OCI-LY1 (cell line): ENCODE data around the gene IRX3.

Experiments used
- H2AFZ ChIP-seq: fragments of 200-600 bp; sonication (generic), shearing (Covaris generic); 2 replicates; pipeline ENCODE4 v1.6.0; 2014; ENCODE audit warnings: antibody characterized with exemption, mild to moderate bottlenecking, low read length
- H3F3A ChIP-seq: fragments of 200-600 bp; sonication (generic), shearing (Covaris generic); 2 replicates; pipeline ENCODE4 v1.6.0; 2014; ENCODE audit warnings: mild to moderate bottlenecking, antibody characterized with exemption, low read length, moderate library complexity; ENCODE audit not compliant: insufficient read depth
- H3K27ac ChIP-seq: fragments of 200-600 bp; sonication (generic); 2 replicates; pipeline ENCODE4 v1.5.1; 2014; ENCODE audit warnings: low read length, mixed run types, mild to moderate bottlenecking, low read depth; ENCODE audit not compliant: poor library complexity, severe bottlenecking
- H3K27me3 ChIP-seq: fragments of 200-600 bp; sonication (generic); 2 replicates; pipeline ENCODE4 v1.6.0; 2014; ENCODE audit warnings: antibody characterized with exemption, mild to moderate bottlenecking, low read length, moderate library complexity; ENCODE audit not compliant: insufficient read depth
- H3K36me3 ChIP-seq: fragments of 200-600 bp; sonication (generic); 2 replicates; pipeline ENCODE4 v1.6.1; 2014; ENCODE audit warnings: mild to moderate bottlenecking, antibody characterized with exemption, low read length, moderate library complexity, mixed read lengths; ENCODE audit not compliant: insufficient read depth
- H3K4me1 ChIP-seq: fragments of 200-600 bp; sonication (generic); 2 replicates; pipeline ENCODE4 v1.5.1; 2014; ENCODE audit warnings: mild to moderate bottlenecking, low read length, moderate library complexity; ENCODE audit not compliant: insufficient read depth, severe bottlenecking
- H3K4me2 ChIP-seq: fragments of 200-600 bp; sonication (generic), shearing (Covaris generic); 2 replicates; pipeline ENCODE4 v1.6.1; 2014; ENCODE audit warnings: low read length
- H3K4me3 ChIP-seq: fragments of 200-600 bp; sonication (generic); 2 replicates; pipeline ENCODE4 v1.5.1; 2014; ENCODE audit warnings: low read length, low read depth, mild to moderate bottlenecking, mixed read lengths; ENCODE audit not compliant: poor library complexity, severe bottlenecking
- H3K79me2 ChIP-seq: fragments of 200-600 bp; shearing (Covaris generic); 2 replicates; pipeline ENCODE4 v1.6.1; 2016; ENCODE audit warnings: mixed run types, low read length, mixed read lengths; ENCODE audit not compliant: insufficient read depth
- H3K9ac ChIP-seq: fragments of 200-600 bp; sonication (generic), shearing (Covaris generic); 2 replicates; pipeline ENCODE4 v1.6.1; 2014; ENCODE audit warnings: mild to moderate bottlenecking, low read length, mixed read lengths
- H3K9me2 ChIP-seq: fragments of 200-600 bp; sonication (generic), shearing (Covaris generic); 2 replicates; pipeline ENCODE4 v1.6.1; 2014; ENCODE audit warnings: low read depth, mild to moderate bottlenecking, low read length, mixed read lengths
- H3K9me3 ChIP-seq: fragments of 200-600 bp; shearing (Covaris generic); 2 replicates; pipeline ENCODE4 v1.6.1; 2014; ENCODE audit warnings: low read length, mixed read lengths
- H4K20me1 ChIP-seq: fragments of 200-600 bp; sonication (generic), shearing (Covaris generic); 2 replicates; pipeline ENCODE4 v1.6.0; 2016; ENCODE audit warnings: mild to moderate bottlenecking, low read length; ENCODE audit not compliant: insufficient read depth
- CTCF ChIP-seq: fragments of 200-600 bp; sonication (generic), shearing (Covaris generic); IDR thresholded peaks from 2 replicates; pipeline ENCODE4 v1.5.1; 2017; ENCODE audit warnings: mild to moderate bottlenecking, antibody characterized with exemption, low read length, moderate library complexity, mixed read lengths
- EZH2 ChIP-seq: fragments of 200-600 bp; sonication (generic), shearing (Covaris generic); IDR thresholded peaks from 2 replicates; pipeline ENCODE4 v1.8.0; 2017; ENCODE audit warnings: borderline replicate concordance, mixed run types, mild to moderate bottlenecking, antibody characterized with exemption, low read length, moderate library complexity, mixed read lengths

IRX3 gene

GRCh38 chr16:54269461-54269860 is 17.1 kb downstream of the IRX3 start:
- H3K36me3 ChIP-seq = no peaks in the 10 kb centered on the region
- H3K27me3 ChIP-seq = no peaks in the 10 kb centered on the region
- H4K20me1 ChIP-seq = no peaks in the 10 kb centered on the region
- no peaks in the 10 kb centered on the region for H3K9me2 ChIP-seq
- H3K4me3 ChIP-seq = no peak overlapping the region
- H3K4me2 ChIP-seq = no peak overlapping the region
- H3K27ac ChIP-seq = no peak overlapping the region
- no peak overlapping the region for H3K9ac ChIP-seq
- H2AFZ ChIP-seq = no peak overlapping the region
- H3K9me3 ChIP-seq = no peaks in the 10 kb centered on the region
- TF ChIP-seq EZH2 (no peak), CTCF (no peak)
- no peaks in the 10 kb centered on the region for H3K4me1 ChIP-seq
- no peaks in the 10 kb centered on the region for H3K79me2 ChIP-seq
- H3F3A ChIP-seq = no peaks in the 10 kb centered on the region

- H3K4me1 ChIP-seq = no peaks in the 10 kb centered on the region
- TF ChIP-seq EZH2 (no peak), CTCF (no peak)
- H3K79me2 ChIP-seq = no peaks in the 10 kb centered on the region
- no peak overlapping the region for H3K9ac ChIP-seq
- no peaks in the 10 kb centered on the region for H4K20me1 ChIP-seq
- no peak overlapping the region for H2AFZ ChIP-seq
- no peaks in the 10 kb centered on the region for H3K36me3 ChIP-seq
- H3K9me2 ChIP-seq = no peaks in the 10 kb centered on the region
- H3K27me3 ChIP-seq = no peaks in the 10 kb centered on the region
- no peak overlapping the region for H3K4me3 ChIP-seq
- no peak overlapping the region for H3K4me2 ChIP-seq
- H3K9me3 ChIP-seq = no peaks in the 10 kb centered on the region
- no peaks in the 10 kb centered on the region for H3F3A ChIP-seq
- no peak overlapping the region for H3K27ac ChIP-seq
Measured at GRCh38 chr16:54268766-54269165, 17.8 kb downstream of the IRX3 start.

- Histone ChIP-seq H3K27ac (no peak overlapping the region), H3K9me2 (no peaks in the 10 kb centered on the region), H3K9ac (no peak overlapping the region), H3F3A (no peaks in the 10 kb centered on the region), H3K79me2 (no peaks in the 10 kb centered on the region), H3K36me3 (no peaks in the 10 kb centered on the region), H3K4me3 (no peak overlapping the region), H3K9me3 (no peaks in the 10 kb centered on the region), H3K4me2 (no peak overlapping the region), H3K27me3 (no peaks in the 10 kb centered on the region), H2AFZ (no peak overlapping the region), H3K4me1 (no peaks in the 10 kb centered on the region), H4K20me1 (no peaks in the 10 kb centered on the region)
- TF ChIP-seq CTCF (no peak), EZH2 (no peak)
Measured at GRCh38 chr16:54268340-54268739, 18.2 kb downstream of the IRX3 start.
